ENCODE measurements around the gene CYLD. TPM values are rescaled to one million over a fixed set of nuclear protein-coding genes. Genes with fewer than 3 reads are reported as not detected.

Gene CYLD
- total and polyA plus RNA-seq, 8 donors, result 6.2 to 30.3 (median 16.7) TPM

DNA sequence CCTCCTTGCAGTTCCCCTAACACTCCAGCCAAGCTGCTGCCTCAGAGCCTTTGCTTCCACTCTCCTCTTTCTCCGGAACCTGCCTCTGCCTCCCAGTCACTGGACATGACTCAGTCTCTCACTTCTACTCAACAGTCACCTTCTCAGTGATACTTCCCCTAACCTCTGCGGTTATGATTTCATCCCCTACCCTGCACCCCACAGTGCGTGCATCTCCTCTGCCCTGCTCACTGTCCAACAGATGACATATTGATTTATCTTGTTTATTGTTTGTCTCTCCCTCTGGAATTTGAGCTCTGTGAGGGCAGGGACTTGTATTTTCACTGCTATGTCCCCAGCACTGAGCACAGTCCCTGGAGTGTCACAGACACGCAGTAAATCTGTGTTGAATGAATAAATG lies 100.7 kb downstream of the CYLD start:
- peaks cover 0 to 2% (median 0%) of the 10 kb centered on the region in 3 donors for H3K4me1 ChIP-seq
- no peak for ATAC-seq
- H3K27me3 ChIP-seq, result no peaks in the 10 kb centered on the region
- TF ChIP-seq, protein P1, sequence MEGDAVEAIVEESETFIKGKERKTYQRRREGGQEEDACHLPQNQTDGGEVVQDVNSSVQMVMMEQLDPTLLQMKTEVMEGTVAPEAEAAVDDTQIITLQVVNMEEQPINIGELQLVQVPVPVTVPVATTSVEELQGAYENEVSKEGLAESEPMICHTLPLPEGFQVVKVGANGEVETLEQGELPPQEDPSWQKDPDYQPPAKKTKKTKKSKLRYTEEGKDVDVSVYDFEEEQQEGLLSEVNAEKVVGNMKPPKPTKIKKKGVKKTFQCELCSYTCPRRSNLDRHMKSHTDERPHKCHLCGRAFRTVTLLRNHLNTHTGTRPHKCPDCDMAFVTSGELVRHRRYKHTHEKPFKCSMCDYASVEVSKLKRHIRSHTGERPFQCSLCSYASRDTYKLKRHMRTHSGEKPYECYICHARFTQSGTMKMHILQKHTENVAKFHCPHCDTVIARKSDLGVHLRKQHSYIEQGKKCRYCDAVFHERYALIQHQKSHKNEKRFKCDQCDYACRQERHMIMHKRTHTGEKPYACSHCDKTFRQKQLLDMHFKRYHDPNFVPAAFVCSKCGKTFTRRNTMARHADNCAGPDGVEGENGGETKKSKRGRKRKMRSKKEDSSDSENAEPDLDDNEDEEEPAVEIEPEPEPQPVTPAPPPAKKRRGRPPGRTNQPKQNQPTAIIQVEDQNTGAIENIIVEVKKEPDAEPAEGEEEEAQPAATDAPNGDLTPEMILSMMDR (IDR thresholded peaks at IDR 0.05), result no peak
- 78 to 79% methylated on average over 4 of the region's 4 CpGs for WGBS, 2 donors
- intact Hi-C loops (cut with DNase I), result no loop called here
- no peaks in the 10 kb centered on the region for H3K36me3 ChIP-seq
- no peaks in the 10 kb centered on the region for H3K9me3 ChIP-seq
- no peak for DNase-seq
- no peak overlapping the region for H3K4me3 ChIP-seq
- no peak overlapping the region for H3K27ac ChIP-seq
- FAIRE-seq, result no peak

DNA sequence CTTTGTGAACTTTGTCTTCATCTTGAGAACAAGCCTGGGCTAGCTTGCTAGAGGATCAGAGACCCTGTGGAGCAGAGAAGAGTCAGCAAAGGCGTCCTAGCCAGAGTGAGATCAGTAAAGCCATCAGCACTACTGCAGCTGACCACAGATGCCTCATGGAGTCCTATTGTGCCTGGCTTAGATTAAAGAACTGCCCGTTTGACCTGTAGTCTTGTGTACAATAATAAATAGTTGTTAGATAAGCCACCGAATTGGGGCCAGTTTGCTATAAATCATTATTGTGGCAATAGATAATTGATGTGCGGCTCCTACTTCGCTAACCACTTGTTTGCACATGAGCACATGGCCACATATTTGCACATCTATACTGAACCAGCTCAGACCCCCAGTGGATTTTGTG lies 103.0 kb downstream of the CYLD start:
- Histone ChIP-seq H3K4me3 (no peak overlapping the region), H3K27me3 (no peaks in the 10 kb centered on the region), H3K36me3 (no peaks in the 10 kb centered on the region), H3K9me3 (no peaks in the 10 kb centered on the region), H3K27ac (no peak overlapping the region), H3K4me1 (peaks cover 0 to 2% (median 0%) of the 10 kb centered on the region in 3 donors)
- TF ChIP-seq, protein P1 (IDR thresholded peaks at IDR 0.05), result no peak
- ATAC-seq, result peak in 2 of 4 donors; percentile 58 to 70
- no peak for DNase-seq
- intact Hi-C loops (cut with DNase I), result no loop called here
- no peak for FAIRE-seq
- 20 to 26% methylated on average over 5 of the region's 5 CpGs for WGBS, 2 donors

DNA sequence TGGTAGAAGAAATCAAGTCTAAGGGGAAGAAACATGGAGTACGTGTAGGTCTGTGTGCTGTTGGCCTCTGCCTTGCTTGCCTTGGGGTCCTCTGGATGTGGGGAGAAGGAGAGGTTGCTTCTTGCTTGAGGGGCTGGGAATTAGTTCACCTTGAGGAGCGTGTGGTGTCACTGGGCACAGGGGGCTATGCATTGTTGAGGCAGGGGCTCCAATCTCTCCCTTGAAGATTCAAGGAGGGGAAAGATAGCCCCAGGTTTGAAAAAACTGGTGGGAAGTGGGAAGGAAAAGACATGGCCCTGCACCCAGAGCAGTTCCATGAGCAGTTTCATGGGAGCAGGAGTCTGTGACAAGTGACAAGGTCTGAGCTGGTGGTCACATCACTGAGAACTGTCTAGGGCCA lies 103.4 kb downstream of the CYLD start:
- TF ChIP-seq, protein P1 (IDR thresholded peaks at IDR 0.05), result no peak
- Histone ChIP-seq H3K4me1 (peaks cover 0 to 2% (median 0%) of the 10 kb centered on the region in 3 donors), H3K9me3 (no peaks in the 10 kb centered on the region), H3K27me3 (no peaks in the 10 kb centered on the region), H3K36me3 (no peaks in the 10 kb centered on the region), H3K27ac (no peak overlapping the region), H3K4me3 (no peak overlapping the region)
- FAIRE-seq, result no peak
- intact Hi-C loops (cut with DNase I), result no loop called here
- DNase-seq, result no peak
- WGBS, 2 donors, result 70 to 73% methylated on average over 2 of the region's 2 CpGs
- ATAC-seq, result no peak

DNA sequence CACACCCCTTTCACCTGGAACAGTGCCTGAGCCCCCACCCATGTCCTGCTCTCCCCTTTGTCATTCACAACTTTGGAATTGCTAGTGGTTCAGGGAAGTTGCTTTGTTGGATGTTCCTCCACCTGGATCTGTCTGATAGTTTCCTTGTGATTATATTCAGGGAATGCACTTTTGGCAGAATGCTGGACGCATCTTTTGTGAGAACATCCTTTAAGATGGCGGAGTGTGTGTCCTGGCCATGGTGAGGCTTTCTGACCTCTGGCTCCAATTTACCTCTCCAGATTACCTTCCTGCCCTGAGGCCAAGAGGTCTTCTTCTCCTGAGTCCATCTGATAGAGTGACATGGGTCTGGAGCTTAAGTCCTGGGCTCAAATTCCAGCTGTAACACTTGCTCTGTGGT lies 104.6 kb downstream of the CYLD start:
- no peak overlapping the region for H3K27ac ChIP-seq
- H3K27me3 ChIP-seq, result no peaks in the 10 kb centered on the region
- peaks cover 0 to 1% (median 0%) of the 10 kb centered on the region in 3 donors for H3K4me1 ChIP-seq
- intact Hi-C loops (cut with DNase I), result no loop called here
- H3K9me3 ChIP-seq, result no peaks in the 10 kb centered on the region
- ATAC-seq, result no peak
- WGBS, 2 donors, result 90 to 94% methylated on average over 2 of the region's 2 CpGs
- no peaks in the 10 kb centered on the region for H3K36me3 ChIP-seq
- TF ChIP-seq, protein P1 (IDR thresholded peaks at IDR 0.05), result no peak
- no peak for FAIRE-seq
- H3K4me3 ChIP-seq, result no peak overlapping the region
- DNase-seq, result no peak

DNA sequence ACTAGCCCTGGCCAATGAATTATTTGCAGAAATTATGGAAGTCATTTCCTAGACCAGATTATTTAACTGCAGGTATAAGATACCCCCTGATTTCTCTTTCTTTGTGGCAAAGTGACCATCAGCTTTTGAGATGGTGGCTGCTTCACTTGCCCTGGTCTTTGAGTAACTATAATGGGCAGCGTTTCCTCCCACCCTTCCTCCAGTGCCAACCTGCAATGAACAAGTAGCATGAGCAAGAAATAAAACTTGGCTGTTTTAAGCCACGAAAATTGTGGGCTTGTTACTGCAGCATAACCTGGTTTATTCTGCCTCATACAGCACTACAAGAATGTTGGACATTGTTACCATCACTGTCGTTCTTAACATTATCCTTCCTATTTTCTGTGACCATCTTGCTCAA lies 105.3 kb downstream of the CYLD start:
- WGBS, 2 donors, result 59 to 64% methylated on average over 3 of the region's 3 CpGs
- no peaks in the 10 kb centered on the region for H3K27me3 ChIP-seq

More for the DNA sequence above, 105.3 kb downstream of the CYLD start:
- no peak for DNase-seq
- Histone ChIP-seq H3K36me3 (no peaks in the 10 kb centered on the region), H3K4me3 (no peak overlapping the region), H3K9me3 (no peaks in the 10 kb centered on the region), H3K4me1 (no peaks in the 10 kb centered on the region), H3K27ac (no peak overlapping the region)
- TF ChIP-seq, protein P1 (IDR thresholded peaks at IDR 0.05), result no peak
- no peak for FAIRE-seq
- ATAC-seq, result no peak
- intact Hi-C loops (cut with DNase I), result no loop called here
